ENCODE measurements around the gene ZNF687.
A peak's percentile ranks its signal among the peaks of the same experiment; 100 is the strongest.

ZNF687 gene

DNA sequence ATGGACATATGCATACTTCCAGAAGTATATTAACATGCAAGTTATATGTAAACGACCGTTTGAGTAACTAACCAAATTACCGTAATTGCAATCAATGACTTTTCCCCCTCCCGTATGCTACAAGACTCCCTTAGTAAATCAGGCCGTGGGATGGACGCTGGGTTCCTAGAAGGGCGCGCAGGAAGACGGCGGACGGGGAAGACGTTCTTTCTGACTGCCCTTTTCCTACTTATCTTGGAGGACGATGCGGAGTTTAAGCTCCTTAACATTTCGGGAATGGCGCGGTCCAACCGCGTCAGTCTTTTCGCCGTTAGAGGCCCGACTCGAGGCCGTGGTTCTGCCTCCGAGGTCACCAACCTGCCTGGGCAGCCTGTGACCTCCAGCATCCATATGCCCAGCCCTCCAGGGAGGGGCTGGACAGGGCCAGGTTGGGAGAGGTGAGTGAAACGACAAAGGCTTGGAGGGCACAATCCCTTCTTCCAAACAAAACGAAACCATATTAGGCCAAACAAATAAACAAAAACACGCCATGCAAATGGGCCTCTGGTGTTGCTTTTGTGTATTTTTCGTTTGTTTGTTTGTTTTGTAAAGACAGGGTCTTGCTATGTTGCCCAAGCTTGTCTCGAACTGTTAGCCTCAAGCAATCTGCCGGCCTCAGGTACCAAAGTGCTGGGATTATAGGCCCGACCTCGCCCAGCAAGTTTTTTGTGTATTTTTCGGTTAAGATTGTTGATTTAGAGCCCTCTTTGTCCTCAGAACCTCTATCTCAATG lies 46.0 kb downstream of the ZNF687 start:
- TF ChIP-seq, protein P1, sequence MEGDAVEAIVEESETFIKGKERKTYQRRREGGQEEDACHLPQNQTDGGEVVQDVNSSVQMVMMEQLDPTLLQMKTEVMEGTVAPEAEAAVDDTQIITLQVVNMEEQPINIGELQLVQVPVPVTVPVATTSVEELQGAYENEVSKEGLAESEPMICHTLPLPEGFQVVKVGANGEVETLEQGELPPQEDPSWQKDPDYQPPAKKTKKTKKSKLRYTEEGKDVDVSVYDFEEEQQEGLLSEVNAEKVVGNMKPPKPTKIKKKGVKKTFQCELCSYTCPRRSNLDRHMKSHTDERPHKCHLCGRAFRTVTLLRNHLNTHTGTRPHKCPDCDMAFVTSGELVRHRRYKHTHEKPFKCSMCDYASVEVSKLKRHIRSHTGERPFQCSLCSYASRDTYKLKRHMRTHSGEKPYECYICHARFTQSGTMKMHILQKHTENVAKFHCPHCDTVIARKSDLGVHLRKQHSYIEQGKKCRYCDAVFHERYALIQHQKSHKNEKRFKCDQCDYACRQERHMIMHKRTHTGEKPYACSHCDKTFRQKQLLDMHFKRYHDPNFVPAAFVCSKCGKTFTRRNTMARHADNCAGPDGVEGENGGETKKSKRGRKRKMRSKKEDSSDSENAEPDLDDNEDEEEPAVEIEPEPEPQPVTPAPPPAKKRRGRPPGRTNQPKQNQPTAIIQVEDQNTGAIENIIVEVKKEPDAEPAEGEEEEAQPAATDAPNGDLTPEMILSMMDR (IDR thresholded peaks at IDR 0.05; ENCODE audit: poor library complexity, severe bottlenecking) = no peak
- DNase-seq (ENCODE audit: low spot score) (no peak), ATAC-seq (ENCODE audit: low read depth) (peak; percentile 35)
- Histone ChIP-seq H3K4me3 (ENCODE audit: severe bottlenecking) (peak overlapping the region; percentile 75), H3K27me3 (ENCODE audit: insufficient read depth, poor library complexity, severe bottlenecking) (no peaks in the 10 kb centered on the region), H3K4me1 (ENCODE audit: insufficient read depth, poor library complexity, severe bottlenecking) (peaks cover 10% of the 10 kb centered on the region), H3K27ac (ENCODE audit: poor library complexity, severe bottlenecking) (peak overlapping the region; percentile 58), H3K9me3 (ENCODE audit: severe bottlenecking) (no peaks in the 10 kb centered on the region), H3K36me3 (ENCODE audit: low read depth) (peaks cover 19% of the 10 kb centered on the region)

DNA sequence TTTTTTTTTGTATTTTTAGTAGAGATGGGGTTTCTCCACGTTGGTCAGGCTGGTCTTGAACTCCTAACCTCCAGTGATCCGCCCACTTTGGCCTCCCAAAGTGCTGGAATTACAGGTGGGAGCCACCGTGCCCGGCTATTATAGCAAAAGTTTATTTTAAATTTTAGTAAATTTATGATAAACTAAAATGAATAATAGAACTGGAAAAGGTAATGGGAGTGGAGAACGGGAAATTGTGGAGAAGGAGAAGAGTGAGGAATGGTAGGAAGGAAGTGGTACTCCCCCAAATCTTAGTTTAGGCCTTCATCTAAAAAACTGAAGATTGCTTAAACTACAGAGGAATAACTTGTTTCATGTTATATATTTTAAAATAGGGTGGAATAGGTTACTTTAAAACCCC lies 52.7 kb downstream of the ZNF687 start:
- no peaks in the 10 kb centered on the region for H3K9me3 ChIP-seq (ENCODE audit: severe bottlenecking)
- no peak overlapping the region for H3K27ac ChIP-seq (ENCODE audit: poor library complexity, severe bottlenecking)
- TF ChIP-seq, protein P1 (IDR thresholded peaks at IDR 0.05; ENCODE audit: poor library complexity, severe bottlenecking) = no peak
- H3K36me3 ChIP-seq (ENCODE audit: low read depth) = no peaks in the 10 kb centered on the region
- DNase-seq (ENCODE audit: low spot score) (no peak), ATAC-seq (ENCODE audit: low read depth) (no peak)
- H3K4me3 ChIP-seq (ENCODE audit: severe bottlenecking) = no peak overlapping the region
- H3K4me1 ChIP-seq (ENCODE audit: insufficient read depth, poor library complexity, severe bottlenecking) = no peaks in the 10 kb centered on the region
- no peaks in the 10 kb centered on the region for H3K27me3 ChIP-seq (ENCODE audit: insufficient read depth, poor library complexity, severe bottlenecking)

DNA sequence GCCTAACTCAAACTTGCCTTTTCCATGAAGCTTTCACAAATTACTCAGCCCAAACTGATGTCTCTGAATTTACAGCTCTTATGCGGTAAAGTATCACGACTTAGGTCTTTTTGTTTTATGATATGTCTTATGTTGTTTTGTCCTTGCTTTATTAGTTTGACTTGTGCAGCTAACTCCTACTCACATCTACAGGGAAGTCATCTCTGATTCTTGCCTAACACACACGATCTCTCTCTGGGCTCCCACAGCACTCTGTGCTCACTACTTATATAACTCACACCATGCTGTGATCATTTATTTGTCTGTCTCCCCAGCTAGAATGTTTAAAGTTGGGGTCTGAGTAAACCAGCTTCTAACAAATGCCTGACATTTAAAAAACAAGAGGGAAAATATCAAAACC lies 54.5 kb downstream of the ZNF687 start:
- H3K27ac ChIP-seq (ENCODE audit: poor library complexity, severe bottlenecking) = no peak overlapping the region
- no peaks in the 10 kb centered on the region for H3K27me3 ChIP-seq (ENCODE audit: insufficient read depth, poor library complexity, severe bottlenecking)
- TF ChIP-seq, protein P1 (IDR thresholded peaks at IDR 0.05; ENCODE audit: poor library complexity, severe bottlenecking) = no peak
- H3K9me3 ChIP-seq (ENCODE audit: severe bottlenecking) = no peaks in the 10 kb centered on the region
- H3K4me3 ChIP-seq (ENCODE audit: severe bottlenecking) = no peak overlapping the region
- peaks cover 2% of the 10 kb centered on the region; the same call in 1 of the 2 replicates for H3K36me3 ChIP-seq (ENCODE audit: low read depth)
- DNase-seq (ENCODE audit: low spot score) (no peak), ATAC-seq (ENCODE audit: low read depth) (no peak)
- H3K4me1 ChIP-seq (ENCODE audit: insufficient read depth, poor library complexity, severe bottlenecking) = no peaks in the 10 kb centered on the region

DNA sequence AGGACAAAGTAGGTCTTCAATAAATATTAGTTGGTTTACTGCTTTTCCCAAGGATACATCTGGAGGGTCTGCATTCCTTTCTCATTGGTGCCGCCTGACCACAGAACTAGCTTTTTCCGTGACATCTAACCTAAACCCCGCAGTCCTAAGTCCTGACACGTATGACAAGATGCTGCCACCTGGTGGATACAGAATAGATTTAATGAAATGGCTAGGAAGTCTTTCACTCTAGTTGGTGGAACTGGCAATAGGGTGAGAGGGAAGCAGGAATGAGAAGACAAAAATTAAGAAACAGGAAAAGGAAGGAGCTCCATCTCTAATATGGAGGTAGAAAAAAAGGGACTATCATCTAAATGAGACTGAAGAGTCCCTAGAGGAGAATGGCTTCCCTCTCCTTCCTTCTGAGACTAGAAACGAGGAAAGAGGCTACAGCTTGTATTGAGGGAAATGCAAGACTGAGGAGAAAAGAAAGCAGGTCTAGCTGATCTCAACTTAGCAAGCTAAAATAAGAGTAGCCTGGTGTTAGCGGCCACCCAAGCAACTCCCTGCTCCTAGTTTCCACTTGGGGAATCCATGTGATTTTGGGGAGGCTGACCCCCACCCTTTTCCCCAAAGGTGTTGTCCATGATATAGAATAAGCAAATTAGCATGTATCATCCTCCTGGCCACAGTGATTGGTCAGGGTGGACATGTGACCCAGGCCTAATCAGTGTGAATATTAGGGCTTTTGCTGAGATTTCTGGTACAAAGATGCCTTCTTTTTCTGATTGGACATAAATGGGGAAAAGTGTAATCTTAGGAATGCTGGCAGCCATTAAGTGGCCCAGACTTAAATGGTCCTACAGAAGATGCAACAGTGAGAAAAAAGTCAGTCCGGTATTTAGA lies 59.0 kb downstream of the ZNF687 start:
- Histone ChIP-seq H3K27me3 (ENCODE audit: insufficient read depth, poor library complexity, severe bottlenecking) (no peaks in the 10 kb centered on the region), H3K4me3 (ENCODE audit: severe bottlenecking) (no peak overlapping the region), H3K27ac (ENCODE audit: poor library complexity, severe bottlenecking) (no peak overlapping the region), H3K36me3 (ENCODE audit: low read depth) (peaks cover 32% of the 10 kb centered on the region), H3K9me3 (ENCODE audit: severe bottlenecking) (no peaks in the 10 kb centered on the region), H3K4me1 (ENCODE audit: insufficient read depth, poor library complexity, severe bottlenecking) (no peaks in the 10 kb centered on the region)
- TF ChIP-seq, protein P1 (IDR thresholded peaks at IDR 0.05; ENCODE audit: poor library complexity, severe bottlenecking) = peak; percentile 85
- DNase-seq (ENCODE audit: low spot score) = no peak
- peak; percentile 82 for ATAC-seq (ENCODE audit: low read depth)

All from RWPE2 (cell line).